Measurements from ENCODE around the gene TEX14. TPM values are rescaled to one million over a fixed set of nuclear protein-coding genes. Genes with fewer than 3 reads are reported as not detected.

TEX14 gene
- total and polyA plus RNA-seq, 10 of the 15 experiments (the other 5 are each of a cell fraction or from before 2014, with no cell fraction given) = 0.15 to 1.3 (median 0.66) TPM

GRCh38 chr17:58586009-58586644 is 105.7 kb downstream of the TEX14 start:
- POLR2A ChIA-PET = no interaction called here
- no peak for ATAC-seq
- Histone ChIP-seq H3K4me1 (ENCODE audit: control insufficient read depth, insufficient read depth, low read length) (no peaks in the 10 kb centered on the region), H3K9me3 (replicated peaks; ENCODE audit: control insufficient read depth, insufficient read depth, low read length) (no peaks in the 10 kb centered on the region), H3K27ac (ENCODE audit: control insufficient read depth, insufficient read depth) (no peak overlapping the region), H3K36me3 (ENCODE audit: control insufficient read depth in 2 of 2, insufficient read depth in 2 of 2, low read length in 1 of 2) (no peaks in the 10 kb centered on the region), H2AFZ (ENCODE audit: control insufficient read depth, low read depth, low read length) (no peak overlapping the region), H3K27me3 (replicated peaks in 1 of 2; ENCODE audit: control insufficient read depth in 2 of 2, insufficient read depth in 2 of 2, low read length in 1 of 2) (no peaks in the 10 kb centered on the region), H3K79me2 (ENCODE audit: control insufficient read depth, insufficient read depth, low read length) (no peaks in the 10 kb centered on the region), H3K9ac (ENCODE audit: control insufficient read depth, insufficient read depth, low read length) (no peak overlapping the region), H3K4me3 (no peak overlapping the region), H4K20me1 (ENCODE audit: control insufficient read depth, insufficient read depth) (no peaks in the 10 kb centered on the region), H3K4me2 (ENCODE audit: control insufficient read depth, insufficient read depth) (no peak overlapping the region)
- in situ Hi-C loops (cut with MboI) (no loop called here), intact Hi-C loops (cut with micrococcal nuclease; ENCODE audit: unreplicated experiment) (loop anchor here (5.0 kb wide), 1 partner anchor 121 kb away; no protein-coding TSS in a partner anchor)
- 57% methylated on average over 1 of the region's 1 CpG for WGBS (ENCODE audit: insufficient coverage, insufficient replicate concordance, low lambda C conversion rate, missing lambda C conversion rate)
- DNase-seq (ENCODE audit: low read depth, low spot score) = no peak
- FAIRE-seq = no peak
- RAD21 ChIA-PET (ENCODE audit: unreplicated experiment) = interaction anchor here (1.0 to 5.0 kb wide), 5 partner anchors 8 to 420 kb away, joined by 3 to 26 read pairs (median 10); no protein-coding TSS in a partner anchor
- CTCF ChIA-PET = interaction anchor here (0.6 to 5.7 kb wide), 10 partner anchors 9 to 419 kb away, joined by 3 to 65 read pairs (median 4); no protein-coding TSS in a partner anchor
- SMC1A ChIA-PET (ENCODE audit: uncharacterized antibody, unreplicated experiment) = interaction anchor here (0.6 to 7.5 kb wide), 13 partner anchors 9 to 425 kb away, joined by 3 to 53 read pairs (median 3); no protein-coding TSS in a partner anchor
- TF ChIP-seq ETV6 (conservative IDR thresholded peaks at IDR 0.05 in 1 of 2, IDR thresholded peaks at IDR 0.05 in 1 of 2; ENCODE audit: borderline replicate concordance in 1 of 2, low read depth in 1 of 2) (0 out of 4 replicates have a peak, but pooled peaks of 1 of the 2 experiments have one; percentile 70), REST (IDR thresholded peaks at IDR 0.05; ENCODE audit: low read depth, low read length) (no peak)
- BruUV-seq (replicated peaks) = no TSS peak

Data from GM12878 (cell line).